Cardiac fibroblast (primary cell): Measurements from ENCODE around the gene PLA2G2E.

Experiments used
- DNase-seq, 2 donors: peaks; one replicate each; pipeline versions ENCODE4 v3.0.0 to v3.0.0-alpha.2; 2010; ENCODE audit warnings: low read depth in 2 of 2
- H3K4me3 ChIP-seq, 2 donors: replicated peaks in 1 of 2; 1 replicate in 1 of 2; 2 replicates in 1 of 2; pipeline ENCODE4 v1.5.1; 2011; ENCODE audit warnings: low read depth in 2 of 2, low read length in 2 of 2, mild to moderate bottlenecking in 2 of 2, moderate library complexity in 1 of 2
- TF ChIP-seq, protein P1 (sequence below): IDR thresholded peaks from one replicate; pipeline ENCODE4 v1.5.1; 2011; ENCODE audit warnings: low read depth, mild to moderate bottlenecking, low read length, inconsistent platforms

PLA2G2E gene

DNA sequence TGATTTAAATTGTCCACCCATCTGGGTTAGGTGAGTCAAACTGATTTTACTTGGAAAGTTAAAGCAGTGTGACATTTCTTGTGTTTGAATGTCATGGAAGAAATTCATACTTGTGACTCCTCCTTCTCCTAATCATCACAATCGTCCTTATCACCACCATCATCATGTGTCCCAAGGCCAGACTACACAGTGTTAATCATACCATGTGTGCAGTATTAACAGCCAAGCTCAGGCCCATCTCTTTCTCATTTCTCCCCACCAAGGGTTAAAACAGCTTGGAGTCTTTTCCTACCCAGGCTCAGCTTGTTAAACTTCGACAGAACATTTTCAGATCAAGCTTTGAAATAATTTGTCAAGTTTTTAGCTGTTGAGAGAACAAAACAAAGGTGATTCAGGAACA, 22.5 kb upstream of the PLA2G2E start:
- no peak overlapping the region for H3K4me3 ChIP-seq
- TF ChIP-seq, protein P1, sequence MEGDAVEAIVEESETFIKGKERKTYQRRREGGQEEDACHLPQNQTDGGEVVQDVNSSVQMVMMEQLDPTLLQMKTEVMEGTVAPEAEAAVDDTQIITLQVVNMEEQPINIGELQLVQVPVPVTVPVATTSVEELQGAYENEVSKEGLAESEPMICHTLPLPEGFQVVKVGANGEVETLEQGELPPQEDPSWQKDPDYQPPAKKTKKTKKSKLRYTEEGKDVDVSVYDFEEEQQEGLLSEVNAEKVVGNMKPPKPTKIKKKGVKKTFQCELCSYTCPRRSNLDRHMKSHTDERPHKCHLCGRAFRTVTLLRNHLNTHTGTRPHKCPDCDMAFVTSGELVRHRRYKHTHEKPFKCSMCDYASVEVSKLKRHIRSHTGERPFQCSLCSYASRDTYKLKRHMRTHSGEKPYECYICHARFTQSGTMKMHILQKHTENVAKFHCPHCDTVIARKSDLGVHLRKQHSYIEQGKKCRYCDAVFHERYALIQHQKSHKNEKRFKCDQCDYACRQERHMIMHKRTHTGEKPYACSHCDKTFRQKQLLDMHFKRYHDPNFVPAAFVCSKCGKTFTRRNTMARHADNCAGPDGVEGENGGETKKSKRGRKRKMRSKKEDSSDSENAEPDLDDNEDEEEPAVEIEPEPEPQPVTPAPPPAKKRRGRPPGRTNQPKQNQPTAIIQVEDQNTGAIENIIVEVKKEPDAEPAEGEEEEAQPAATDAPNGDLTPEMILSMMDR: no peak
- no peak for DNase-seq

DNA sequence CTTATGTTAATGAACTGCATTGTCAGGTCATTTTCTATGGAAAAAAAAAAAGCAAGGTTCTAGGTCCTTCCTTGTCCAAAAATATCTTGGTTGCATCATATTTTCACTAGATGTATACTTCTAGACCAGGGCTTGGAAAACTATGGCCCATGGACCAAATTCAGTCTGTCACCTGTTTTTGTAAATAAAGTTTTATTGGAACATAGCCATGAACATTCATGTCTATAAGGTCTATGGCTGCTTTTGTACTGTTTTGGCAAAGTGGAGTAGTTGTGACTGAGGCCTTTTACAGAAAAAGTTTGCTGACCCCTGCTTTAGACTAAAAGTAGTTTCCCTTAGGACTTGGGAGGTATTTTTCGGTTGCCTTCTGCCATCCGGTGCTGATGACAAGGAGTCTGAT, 19.2 kb upstream of the PLA2G2E start:
- DNase-seq: no peak
- no peak overlapping the region for H3K4me3 ChIP-seq
- TF ChIP-seq, protein P1: no peak

DNA sequence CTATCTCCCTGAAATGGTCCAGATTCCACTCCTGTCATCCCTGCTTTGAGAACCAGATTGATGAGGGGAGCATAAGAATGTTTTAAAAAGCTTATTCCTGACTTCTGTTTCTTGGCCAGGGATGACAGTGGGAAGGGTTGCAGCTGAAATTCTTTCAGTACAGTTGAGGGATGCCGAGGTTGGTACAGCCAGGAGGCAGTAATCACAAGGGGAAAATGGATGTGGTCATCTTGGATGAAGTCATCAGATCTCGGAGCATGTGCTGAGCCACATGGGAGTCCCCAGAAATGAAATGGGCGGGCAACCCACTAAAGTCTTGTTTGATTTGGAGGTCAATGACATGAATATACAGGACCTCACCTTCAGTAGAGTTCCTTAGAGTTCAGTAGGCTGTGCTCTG, 18.7 kb upstream of the PLA2G2E start:
- no peak overlapping the region for H3K4me3 ChIP-seq
- DNase-seq: peak; percentile 10 to 11
- TF ChIP-seq, protein P1: no peak

DNA sequence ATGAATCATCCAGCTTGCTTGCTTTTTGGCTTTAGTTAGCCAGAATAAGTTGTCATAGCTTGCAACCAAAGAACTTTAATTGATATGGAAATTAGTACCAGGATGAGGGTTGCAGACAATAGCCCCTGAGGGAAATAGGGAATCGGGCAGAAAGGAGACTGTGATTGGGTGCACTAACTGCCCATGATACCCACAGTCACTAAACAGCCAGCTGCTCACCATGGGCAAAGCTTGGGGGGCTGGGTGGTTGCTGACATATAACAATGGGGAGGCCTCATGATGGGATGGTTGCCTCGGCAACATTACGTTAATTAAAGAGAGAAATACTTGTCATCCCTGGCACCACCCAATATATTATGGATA, 17.8 kb upstream of the PLA2G2E start:
- no peak for DNase-seq
- TF ChIP-seq, protein P1: no peak
- no peak overlapping the region for H3K4me3 ChIP-seq

DNA sequence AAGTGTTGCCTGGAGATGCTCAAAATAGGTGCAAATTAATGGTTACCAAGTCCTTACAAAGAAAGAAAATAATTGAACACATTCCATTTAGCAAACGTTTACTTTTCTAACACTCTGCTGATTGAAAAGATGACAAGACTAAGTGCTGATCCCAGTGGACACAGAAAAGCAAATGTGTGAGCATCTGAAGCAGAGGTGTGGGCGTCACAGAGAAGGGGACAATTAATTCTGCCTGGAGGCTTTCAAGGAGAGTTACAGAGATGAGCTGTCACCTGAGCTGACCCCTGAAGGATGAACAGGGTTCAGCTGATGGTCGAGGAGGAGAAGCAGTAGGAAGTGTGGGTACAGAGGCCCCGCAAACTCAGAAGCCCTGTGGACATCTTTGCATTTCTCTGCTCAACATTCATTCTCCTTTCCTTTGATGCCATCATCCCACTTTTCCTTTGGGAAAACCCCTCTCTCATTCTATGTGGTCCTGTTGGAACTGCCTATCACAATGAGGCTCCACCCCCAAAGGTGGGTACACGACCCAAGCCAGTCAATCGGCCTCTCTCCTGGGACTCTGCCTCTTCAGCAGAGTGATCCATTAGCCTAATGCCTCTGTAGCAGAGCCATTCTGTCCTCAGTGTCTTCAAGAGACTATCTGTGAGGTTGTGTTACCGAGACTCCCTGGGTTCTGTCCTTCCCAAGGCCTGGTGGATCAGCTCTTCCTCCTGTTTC, 17.2 kb upstream of the PLA2G2E start:
- DNase-seq: no peak
- TF ChIP-seq, protein P1: no peak
- no peak overlapping the region for H3K4me3 ChIP-seq

DNA sequence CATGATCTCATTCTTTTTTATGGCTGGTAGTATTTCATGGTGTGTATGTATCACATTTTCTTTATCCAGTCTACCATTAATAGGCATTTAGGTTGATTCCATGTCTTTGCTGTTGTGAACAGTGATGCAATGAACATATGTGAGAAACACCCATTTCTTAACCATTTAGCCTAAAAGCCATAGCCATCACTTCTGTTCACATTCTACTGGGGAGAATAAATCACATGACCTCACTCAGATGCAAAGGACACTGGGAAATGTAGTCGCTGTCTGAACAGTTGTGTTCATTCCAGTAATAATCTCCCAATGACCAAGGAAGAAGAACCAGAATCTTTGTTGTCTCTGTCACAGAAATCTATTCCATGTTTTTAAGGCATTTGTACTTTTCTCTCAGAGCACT, 15.1 kb upstream of the PLA2G2E start:
- no peak for DNase-seq
- no peak overlapping the region for H3K4me3 ChIP-seq
- TF ChIP-seq, protein P1: no peak
